DOHH2 (cell line): ENCODE results near the gene PICK1.

Experiments used
- CTCF ChIP-seq: fragments of 200-600 bp; sonication (generic); IDR thresholded peaks from one replicate; pipeline ENCODE4 v1.5.1; 2014; ENCODE audit warnings: antibody characterized with exemption, mild to moderate bottlenecking, low read depth, low read length; ENCODE audit not compliant: poor library complexity, severe bottlenecking
- EZH2phosphoT487 ChIP-seq: fragments of 200-600 bp; sonication (generic); IDR thresholded peaks from 2 replicates; pipeline ENCODE4 v1.6.1; 2017; ENCODE audit warnings: borderline replicate concordance, mild to moderate bottlenecking, antibody characterized with exemption, low read length, moderate library complexity, mixed read lengths

- TF ChIP-seq CTCF, result no peak
- TF ChIP-seq EZH2phosphoT487, result no peak
Measured at GRCh38 chr22:38050720-38051119, 6.5 kb upstream of the PICK1 start.
